SU-DHL-6 (cell line): ENCODE data around the gene APRT.

Experiments used
- EZH2phosphoT487 ChIP-seq: fragments of 200-600 bp; sonication (generic), shearing (Covaris generic); conservative IDR thresholded peaks from 2 replicates; pipeline ENCODE4 v1.6.1; 2018; ENCODE audit warnings: mild to moderate bottlenecking, antibody characterized with exemption, low read length, moderate library complexity, mixed read lengths
- TF ChIP-seq, protein P1 (sequence below): fragments of 200-600 bp; sonication (generic); IDR thresholded peaks from one replicate; pipeline ENCODE4 v1.5.1; 2017; ENCODE audit warnings: antibody characterized with exemption, mild to moderate bottlenecking, low read length, moderate library complexity; ENCODE audit not compliant: insufficient read depth, poor library complexity, severe bottlenecking

- TF ChIP-seq, protein P1, sequence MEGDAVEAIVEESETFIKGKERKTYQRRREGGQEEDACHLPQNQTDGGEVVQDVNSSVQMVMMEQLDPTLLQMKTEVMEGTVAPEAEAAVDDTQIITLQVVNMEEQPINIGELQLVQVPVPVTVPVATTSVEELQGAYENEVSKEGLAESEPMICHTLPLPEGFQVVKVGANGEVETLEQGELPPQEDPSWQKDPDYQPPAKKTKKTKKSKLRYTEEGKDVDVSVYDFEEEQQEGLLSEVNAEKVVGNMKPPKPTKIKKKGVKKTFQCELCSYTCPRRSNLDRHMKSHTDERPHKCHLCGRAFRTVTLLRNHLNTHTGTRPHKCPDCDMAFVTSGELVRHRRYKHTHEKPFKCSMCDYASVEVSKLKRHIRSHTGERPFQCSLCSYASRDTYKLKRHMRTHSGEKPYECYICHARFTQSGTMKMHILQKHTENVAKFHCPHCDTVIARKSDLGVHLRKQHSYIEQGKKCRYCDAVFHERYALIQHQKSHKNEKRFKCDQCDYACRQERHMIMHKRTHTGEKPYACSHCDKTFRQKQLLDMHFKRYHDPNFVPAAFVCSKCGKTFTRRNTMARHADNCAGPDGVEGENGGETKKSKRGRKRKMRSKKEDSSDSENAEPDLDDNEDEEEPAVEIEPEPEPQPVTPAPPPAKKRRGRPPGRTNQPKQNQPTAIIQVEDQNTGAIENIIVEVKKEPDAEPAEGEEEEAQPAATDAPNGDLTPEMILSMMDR: no peak
- no peak for TF ChIP-seq EZH2phosphoT487
These were observed 48.8 kb downstream of the APRT start for GRCh38 chr16:88762941-88763340.
